H1 (cell line): ENCODE data around the gene GRIPAP1. TPM values are rescaled to one million over a fixed set of nuclear protein-coding genes. Genes with fewer than 3 reads are reported as not detected.

ENCODE experiments used
- polyA plus RNA-seq, 7 experiments: library from polyadenylated mRNA; depleted of rRNA in 3 of 7; stranded (reverse) in 5 of 7; unstranded in 2 of 7; fragments of >200 nt in 5 of 7; fragments of 200-250 nt in 2 of 7; gene quantifications; 1 replicate in 5 of 7; 2 replicates in 1 of 7; 4 replicates in 1 of 7; pipeline versions ENCODE4 v1.2.1 to v1.2.3, GENCODE V29; 2011 to 2013; ENCODE audit warnings: missing spikeins in 2 of 7, mixed read lengths in 2 of 7
- small RNA-seq: library from polyadenylated mRNA; stranded (forward); fragments of <200 nt; extraction: miRNeasy Mini kit (QIAGEN cat#:217004); gene quantifications from one replicate; pipeline ENCODE3, GENCODE V24; 2013; ENCODE audit not compliant: insufficient read depth
- total RNA-seq: library from RNA; stranded (reverse); fragmentation: NEBNext Ultra II Directional; extraction: Animal tissue kit (Norgen Biotek cat#: 25700); gene quantifications from 2 replicates; pipeline ENCODE4 v1.2.1, GENCODE V29; 2021

The GRIPAP1 gene
- total and polyA plus RNA-seq, 2 of the 8 experiments (the other 6 are each of a cell fraction or from before 2014, with no cell fraction given) = 21.6 to 55.9 TPM

Small RNA genes lying within 50 kb of the gene (small RNA-seq; reads per million reads assigned to genes)
- not detected for gene RNU6-722P

Other genes starting within 250 kb of the GRIPAP1 start
- gene GLOD5, start 240.5 kb downstream of the GRIPAP1 start, total RNA-seq = not detected in 2 replicates
- gene GLOD5, start 240.5 kb downstream of the GRIPAP1 start, polyA plus RNA-seq (2011; rRNA removed) = 0.18 and 0.35 TPM in 2 replicates
- not detected in 2 replicates for gene GATA1, start 215.7 kb downstream of the GRIPAP1 start, total RNA-seq
- 0.05 TPM in 2 replicates for gene GATA1, start 215.7 kb downstream of the GRIPAP1 start, polyA plus RNA-seq (2011; rRNA removed)
- gene HDAC6, start 200.2 kb downstream of the GRIPAP1 start, total RNA-seq = 46.4 and 51.8 TPM in 2 replicates
- 34.0 and 36.4 TPM in 2 replicates for gene HDAC6, start 200.2 kb downstream of the GRIPAP1 start, polyA plus RNA-seq (2011; rRNA removed)
- gene ERAS, start 175.8 kb downstream of the GRIPAP1 start, total RNA-seq = not detected in 2 replicates
- 0.70 and 0.99 TPM in 2 replicates for gene ERAS, start 175.8 kb downstream of the GRIPAP1 start, polyA plus RNA-seq (2011; rRNA removed)
- gene PCSK1N, start 166.7 kb downstream of the GRIPAP1 start, total RNA-seq = 4.5 TPM in 2 replicates
- gene PCSK1N, start 166.7 kb downstream of the GRIPAP1 start, polyA plus RNA-seq (2011; rRNA removed) = 3.6 and 7.0 TPM in 2 replicates
- 77.8 and 82.4 TPM in 2 replicates for gene TIMM17B, start 104.5 kb downstream of the GRIPAP1 start, total RNA-seq
- gene TIMM17B, start 104.5 kb downstream of the GRIPAP1 start, polyA plus RNA-seq (2011; rRNA removed) = 246 and 284 TPM in 2 replicates
- 95.9 and 101 TPM in 2 replicates for gene PQBP1, start 104.3 kb downstream of the GRIPAP1 start, total RNA-seq
- 91.7 and 124 TPM in 2 replicates for gene PQBP1, start 104.3 kb downstream of the GRIPAP1 start, polyA plus RNA-seq (2011; rRNA removed)
- 20.4 and 21.4 TPM in 2 replicates for gene SLC35A2, start 90.6 kb downstream of the GRIPAP1 start, total RNA-seq
- gene SLC35A2, start 90.6 kb downstream of the GRIPAP1 start, polyA plus RNA-seq (2011; rRNA removed) = 48.3 and 52.1 TPM in 2 replicates
- gene PIM2, start 83.2 kb downstream of the GRIPAP1 start, total RNA-seq = 180 and 190 TPM in 2 replicates
- gene PIM2, start 83.2 kb downstream of the GRIPAP1 start, polyA plus RNA-seq (2011; rRNA removed) = 203 and 257 TPM in 2 replicates
- 50.0 and 53.5 TPM in 2 replicates for gene OTUD5, start 44.7 kb downstream of the GRIPAP1 start, total RNA-seq
- gene OTUD5, start 44.7 kb downstream of the GRIPAP1 start, polyA plus RNA-seq (2011; rRNA removed) = 46.3 and 60.4 TPM in 2 replicates
- 4.8 and 6.8 TPM in 2 replicates for gene KCND1, start 30.4 kb downstream of the GRIPAP1 start, total RNA-seq
- 3.1 and 4.5 TPM in 2 replicates for gene KCND1, start 30.4 kb downstream of the GRIPAP1 start, polyA plus RNA-seq (2011; rRNA removed)
- 52.9 and 55.2 TPM in 2 replicates for gene TFE3, start 41.1 kb upstream of the GRIPAP1 start, total RNA-seq
- 33.7 and 81.1 TPM in 2 replicates for gene TFE3, start 41.1 kb upstream of the GRIPAP1 start, polyA plus RNA-seq (2011; rRNA removed)
- gene CCDC120, start 56.7 kb upstream of the GRIPAP1 start, total RNA-seq = 11.8 and 11.9 TPM in 2 replicates
- gene CCDC120, start 56.7 kb upstream of the GRIPAP1 start, polyA plus RNA-seq (2011; rRNA removed) = 4.9 and 8.6 TPM in 2 replicates
- gene PRAF2, start 71.7 kb upstream of the GRIPAP1 start, total RNA-seq = 11.3 and 12.1 TPM in 2 replicates
- 15.4 and 18.9 TPM in 2 replicates for gene PRAF2, start 71.7 kb upstream of the GRIPAP1 start, polyA plus RNA-seq (2011; rRNA removed)
- gene WDR45, start 77.6 kb upstream of the GRIPAP1 start, total RNA-seq = 26.0 and 27.9 TPM in 2 replicates
- 49.7 and 50.6 TPM in 2 replicates for gene WDR45, start 77.6 kb upstream of the GRIPAP1 start, polyA plus RNA-seq (2011; rRNA removed)
- 16.8 and 17.9 TPM in 2 replicates for gene GPKOW, start 121.5 kb upstream of the GRIPAP1 start, total RNA-seq
- gene GPKOW, start 121.5 kb upstream of the GRIPAP1 start, polyA plus RNA-seq (2011; rRNA removed) = 11.9 and 14.0 TPM in 2 replicates
- 0.37 and 0.46 TPM in 2 replicates for gene MAGIX, start 160.5 kb upstream of the GRIPAP1 start, total RNA-seq
- gene MAGIX, start 160.5 kb upstream of the GRIPAP1 start, polyA plus RNA-seq (2011; rRNA removed) = 1.1 and 1.9 TPM in 2 replicates
- gene PLP2, start 169.6 kb upstream of the GRIPAP1 start, total RNA-seq = 9.0 and 10.3 TPM in 2 replicates
- gene PLP2, start 169.6 kb upstream of the GRIPAP1 start, polyA plus RNA-seq (2011; rRNA removed) = 23.4 and 25.6 TPM in 2 replicates
- gene PRICKLE3, start 184.1 kb upstream of the GRIPAP1 start, total RNA-seq = 8.4 and 10.6 TPM in 2 replicates
- gene PRICKLE3, start 184.1 kb upstream of the GRIPAP1 start, polyA plus RNA-seq (2011; rRNA removed) = 9.1 and 15.1 TPM in 2 replicates
- gene SYP, start 197.9 kb upstream of the GRIPAP1 start, total RNA-seq = 10.2 and 10.8 TPM in 2 replicates
- gene SYP, start 197.9 kb upstream of the GRIPAP1 start, polyA plus RNA-seq (2011; rRNA removed) = 4.3 and 7.2 TPM in 2 replicates
- gene CACNA1F, start 231.1 kb upstream of the GRIPAP1 start, total RNA-seq = 0.77 and 0.84 TPM in 2 replicates
- 0.59 and 1.7 TPM in 2 replicates for gene CACNA1F, start 231.1 kb upstream of the GRIPAP1 start, polyA plus RNA-seq (2011; rRNA removed)
- gene CCDC22, start 233.2 kb upstream of the GRIPAP1 start, total RNA-seq = 7.3 and 8.0 TPM in 2 replicates
- 13.9 and 19.0 TPM in 2 replicates for gene CCDC22, start 233.2 kb upstream of the GRIPAP1 start, polyA plus RNA-seq (2011; rRNA removed)